K562 (cell line): ENCODE data around the gene EVC. TPM values are rescaled to one million over a fixed set of nuclear protein-coding genes. Genes with fewer than 3 reads are reported as not detected.

Experiments
- ATAC-seq: fragments of 200-7000 bp; cut with Tn5 transposase; 3 replicates; pipeline ENCODE4 v1.9.1; 2020; ENCODE audit warnings: moderate library complexity
- BruUV-seq: library from RNA; stranded (reverse); fragments of 400-500 nt; replicated peaks from 2 replicates; lab custom pipeline; 2021; lab: Mats Ljungman, UMichigan
- CTCF ChIA-PET: fragments of 300-600 bp; formaldehyde crosslinking; extraction: SDS; loops from one replicate; lab custom pipeline; 2021; ENCODE audit warnings: low intra/inter-chr PET ratio; lab: Yijun Ruan, JAX
- POLR2A ChIA-PET: fragments of 300-600, 350-650 bp; sonication (Branson Sonifier 250); formaldehyde crosslinking; extraction: SDS; loops from one replicate; lab custom pipeline; 2021; ENCODE audit warnings: antibody characterized with exemption, inconsistent platforms; lab: Yijun Ruan, JAX
- DNase-seq, 4 experiments: peaks; one replicate each; pipeline versions ENCODE4 v3.0.0 to v3.0.0-alpha.2; 2011 to 2018; ENCODE audit warnings: low spot score in 3 of 4, mixed read lengths in 3 of 4; ENCODE audit errors: extremely low read depth in 1 of 4
- FAIRE-seq: peaks from 2 replicates; lab custom pipeline; 2011; peaks lifted over from hg19 to GRCh38; lab: Jason Lieb, UNC
- H2AFZ ChIP-seq: 2 replicates; pipeline ENCODE4 v1.6.0; 2011; ENCODE audit warnings: low read depth, low read length, control low read depth, inconsistent platforms
- H3K27ac ChIP-seq: fragments of 200-600 bp; 3 replicates; pipeline ENCODE4 v1.8.0; 2011; ENCODE audit warnings: low read depth, mild to moderate bottlenecking, control low read depth, inconsistent platforms, low read length, moderate library complexity, mixed read lengths; ENCODE audit errors: extremely low read depth
- H3K27me3 ChIP-seq, 2 experiments: fragments of 300-600 bp in 1 of 2; 2 replicates in 1 of 2; 3 replicates in 1 of 2; pipeline versions ENCODE4 v1.6.0 to v1.8.0; 2011; ENCODE audit warnings: inconsistent platforms in 2 of 2, low read length in 2 of 2, mild to moderate bottlenecking in 1 of 2, mixed read lengths in 1 of 2, moderate library complexity in 1 of 2; ENCODE audit not compliant: control insufficient read depth in 2 of 2, insufficient read depth in 2 of 2
- H3K36me3 ChIP-seq: fragments of 300-600 bp; 3 replicates; pipeline ENCODE4 v1.8.0; 2011; ENCODE audit warnings: mild to moderate bottlenecking, low read length, inconsistent platforms; ENCODE audit not compliant: control insufficient read depth, insufficient read depth
- H3K4me1 ChIP-seq, 2 experiments: fragments of 200-600 bp in 1 of 2; replicated peaks in 1 of 2; 2 replicates in 1 of 2; 3 replicates in 1 of 2; pipeline versions ENCODE4 v1.5.1 to v1.8.0; 2011; ENCODE audit warnings: inconsistent platforms in 2 of 2, low read length in 2 of 2, mild to moderate bottlenecking in 1 of 2, mixed read lengths in 1 of 2, moderate library complexity in 1 of 2; ENCODE audit not compliant: control insufficient read depth in 2 of 2, insufficient read depth in 2 of 2
- H3K4me2 ChIP-seq: 2 replicates; pipeline ENCODE4 v1.6.1; 2011; ENCODE audit warnings: low read length, control low read depth, inconsistent platforms, mixed read lengths; ENCODE audit not compliant: insufficient read depth
- H3K4me3 ChIP-seq: fragments of 200-600 bp; sonication (generic), shearing (Covaris generic); 2 replicates; pipeline ENCODE4 v1.5.1; 2016; ENCODE audit warnings: control low read depth, inconsistent platforms
- H3K79me2 ChIP-seq: fragments of 200-600 bp; 3 replicates; pipeline ENCODE4 v1.8.0; 2011; ENCODE audit warnings: low read length, inconsistent platforms; ENCODE audit not compliant: control insufficient read depth, insufficient read depth
- H3K9ac ChIP-seq, 2 experiments: 2 replicates each; pipeline versions ENCODE4 v1.6.0 to v1.6.1; 2011; ENCODE audit warnings: low read depth in 2 of 2, low read length in 2 of 2, control low read depth in 1 of 2, inconsistent platforms in 1 of 2, mild to moderate bottlenecking in 1 of 2, mixed read lengths in 1 of 2; ENCODE audit not compliant: insufficient read depth in 1 of 2
- H3K9me1 ChIP-seq: one replicate; pipeline ENCODE4 v1.6.0; 2011; ENCODE audit warnings: inconsistent platforms, mild to moderate bottlenecking, low read length, moderate library complexity; ENCODE audit not compliant: control insufficient read depth, insufficient read depth
- H3K9me3 ChIP-seq: replicated peaks from 2 replicates; pipeline ENCODE4 v1.5.1; 2011; ENCODE audit warnings: low read depth, low read length, inconsistent platforms; ENCODE audit not compliant: control insufficient read depth, insufficient read depth
- H4K20me1 ChIP-seq: replicated peaks from 2 replicates; pipeline ENCODE4 v1.6.1; 2011; ENCODE audit warnings: low read length, inconsistent platforms, mixed read lengths; ENCODE audit not compliant: control insufficient read depth, insufficient read depth
- DDX20 ChIP-seq: fragments of 450-650 bp; IDR thresholded peaks from 2 replicates; pipeline ENCODE4 v1.6.1; 2016; ENCODE audit warnings: missing genetic modification characterization, low read depth, mild to moderate bottlenecking, missing compliant biosample characterization, moderate library complexity
- E2F3 ChIP-seq: fragments of 250-450 bp; sonication (Bioruptor Pico); IDR thresholded peaks from 2 replicates; pipeline ENCODE4 v1.4.0; 2020; ENCODE audit warnings: mild to moderate bottlenecking
- MAFK ChIP-seq: IDR thresholded peaks from 2 replicates; pipeline ENCODE4 v1.6.1; 2011; ENCODE audit warnings: low read length, improper control_type of control experiment
- RBM22 ChIP-seq: fragments of 200-400 bp; formaldehyde crosslinking; IDR thresholded peaks from 2 replicates; pipeline ENCODE4 v1.6.1; 2018; ENCODE audit warnings: low read length, low read depth; ENCODE audit not compliant: poor library complexity, severe bottlenecking
- RREB1 ChIP-seq: fragments of 250-450 bp; sonication (Bioruptor Pico); IDR thresholded peaks from 2 replicates; pipeline ENCODE4 v1.4.0; 2020
- TCFL5 ChIP-seq: fragments of 250-450 bp; sonication (Bioruptor Pico); conservative IDR thresholded peaks from 2 replicates; pipeline ENCODE4 v1.6.1; 2021; ENCODE audit warnings: mild to moderate bottlenecking, moderate library complexity, matching md5 sums
- XRCC5 ChIP-seq: fragments of 200-400 bp; formaldehyde crosslinking; IDR thresholded peaks from 2 replicates; pipeline ENCODE4 v1.6.1; 2017; ENCODE audit warnings: low read depth, mild to moderate bottlenecking, low read length
- ZKSCAN3 ChIP-seq: fragments of 250-450 bp; sonication (Bioruptor Pico); IDR thresholded peaks from 2 replicates; pipeline ENCODE4 v1.4.0; 2020
- ZNF830 ChIP-seq: fragments of 250-450 bp; sonication (Bioruptor Pico); IDR thresholded peaks from 2 replicates; pipeline ENCODE4 v1.5.0; 2021; ENCODE audit warnings: mild to moderate bottlenecking
- WGBS: fragments of 100-300 bp; shearing (Covaris generic); methylation state at CpG from one replicate; pipeline ENCODE4 v1.1.6; 2016; ENCODE audit warnings: low coverage, mixed read lengths; ENCODE audit not compliant: insufficient coverage; ENCODE audit errors: missing lambda C conversion rate; 5-methylcytosine and 5-hydroxymethylcytosine counted together
- in situ Hi-C: fragments of 300-500 bp; cut with MboI; formaldehyde crosslinking; loops from 4 replicates; pipeline ENCODE4 v1.15.0; 2018; ENCODE audit warnings: inconsistent platforms, mixed read lengths
- intact Hi-C: fragments of 100-400 bp; cut with micrococcal nuclease; formaldehyde crosslinking; loops from 2 replicates; pipeline ENCODE4 v1.14.2; 2022
- polyA plus RNA-seq, 8 experiments: library from polyadenylated mRNA; depleted of rRNA in 4 of 8; stranded (reverse) in 5 of 8; unstranded in 3 of 8; fragments of >200 nt; fragmentation: Nextera tagmentation in 2 of 8; fragmentation: Illumina TruSeq in 1 of 8; extraction: Ambion mirVana in 2 of 8; extraction: Trizol in 1 of 8; gene quantifications; 2 replicates each; pipeline versions ENCODE4 v1.2.1 to v1.2.3, GENCODE V29; 2011 to 2014; ENCODE audit warnings: inconsistent platforms in 1 of 8, missing spikeins in 1 of 8
- total RNA-seq, 7 experiments: library from RNA; depleted of rRNA in 6 of 7; stranded (reverse); fragments of >200 nt in 6 of 7; fragmentation: Illumina TruSeq in 2 of 7; extraction: Trizol in 2 of 7; gene quantifications; 2 replicates each; pipeline versions ENCODE4 v1.2.1 to v1.2.3, GENCODE V29; 2011 to 2021; ENCODE audit warnings: low replicate concordance in 1 of 7

Gene EVC
- total and polyA plus RNA-seq, 9 of the 15 experiments (the other 6 are each of a cell fraction or from before 2014, with no cell fraction given), result 0.03 to 3.2 (median 1.1) TPM

GRCh38 chr4:5773271-5773555 lies 62.2 kb downstream of the EVC start:
- whole genome bisulfite sequencing, result 0% methylated on average over 2 of the region's 2 CpGs
- Histone ChIP-seq H3K9me1 (no peaks in the 10 kb centered on the region), H3K27ac (no peak overlapping the region), H3K36me3 (no peaks in the 10 kb centered on the region), H3K9ac (no peak overlapping the region), H3K4me1 (no peaks in the 10 kb centered on the region), H2AFZ (no peak overlapping the region), H3K4me2 (no peak overlapping the region), H3K9me3 (no peaks in the 10 kb centered on the region), H3K27me3 (no peaks in the 10 kb centered on the region), H3K79me2 (no peaks in the 10 kb centered on the region), H4K20me1 (no peaks in the 10 kb centered on the region), H3K4me3 (no peak overlapping the region)
- POLR2A ChIA-PET, result no interaction called here
- intact Hi-C loops (no loop called here), in situ Hi-C loops (no loop called here)
- CTCF ChIA-PET, result no interaction called here
- DNase-seq (no peak), ATAC-seq (no peak), FAIRE-seq (no peak)
- TF ChIP-seq E2F3 (no peak), ZNF830 (no peak), DDX20 (tag) (no peak), MAFK (no peak), RBM22 (no peak), TCFL5 (CRISPR knock-in tag) (no peak), ZKSCAN3 (CRISPR knock-in tag) (no peak), RREB1 (no peak), XRCC5 (no peak)
- BruUV-seq, result no TSS peak
